ENCODE results near the gene PPP1R15B. TPM values are rescaled to one million over a fixed set of nuclear protein-coding genes. Genes with fewer than 3 reads are reported as not detected.

Gene PPP1R15B
- total RNA-seq (2014; rRNA removed; shearing (Covaris generic)): 24.2 and 41.6 TPM in 2 replicates

GRCh38 chr1:204411451-204412204, at the start of gene PPP1R15B:
Gene PPP1R15B (minus strand): TSS chr1:204411817. CDS start chr1:204411411, 406 bp downstream.
- DNase-seq (ENCODE audit: low read depth): peak; percentile 99

- DNase-seq (ENCODE audit: low read depth): no peak
Observed at GRCh38 chr1:204460346-204460745, 48.7 kb upstream of the PPP1R15B start.

GRCh38 chr1:204459706-204460105, 48.1 kb upstream of the PPP1R15B start:
- no peak for DNase-seq (ENCODE audit: low read depth)

GRCh38 chr1:204457666-204458065, 46.0 kb upstream of the PPP1R15B start:
- no peak for DNase-seq (ENCODE audit: low read depth)

GRCh38 chr1:204456826-204457442, 45.3 kb upstream of the PPP1R15B start:
- DNase-seq (ENCODE audit: low read depth): no peak

- no peak for DNase-seq (ENCODE audit: low read depth)
Observed at GRCh38 chr1:204455831-204456145, 44.2 kb upstream of the PPP1R15B start.

GRCh38 chr1:204455063-204455830, 43.6 kb upstream of the PPP1R15B start:
- no peak for DNase-seq (ENCODE audit: low read depth)

GRCh38 chr1:204454476-204454875, 42.9 kb upstream of the PPP1R15B start:
- DNase-seq (ENCODE audit: low read depth): no peak

GRCh38 chr1:204453141-204453772, 41.6 kb upstream of the PPP1R15B start:
- DNase-seq (ENCODE audit: low read depth): no peak

- DNase-seq (ENCODE audit: low read depth): no peak
Observed at GRCh38 chr1:204451352-204452124, 39.9 kb upstream of the PPP1R15B start.

GRCh38 chr1:204450461-204451257, 39.0 kb upstream of the PPP1R15B start:
- no peak for DNase-seq (ENCODE audit: low read depth)

GRCh38 chr1:204449678-204450280, 38.2 kb upstream of the PPP1R15B start:
- no peak for DNase-seq (ENCODE audit: low read depth)

- peak; percentile 26 for DNase-seq (ENCODE audit: low read depth)
Observed at GRCh38 chr1:204448991-204449677, 37.5 kb upstream of the PPP1R15B start.

- DNase-seq (ENCODE audit: low read depth): peak; percentile 79
Observed at GRCh38 chr1:204448344-204448964, 36.8 kb upstream of the PPP1R15B start.

- no peak for DNase-seq (ENCODE audit: low read depth)
Observed at GRCh38 chr1:204447736-204448135, 36.1 kb upstream of the PPP1R15B start.

GRCh38 chr1:204447190-204447589, 35.6 kb upstream of the PPP1R15B start:
- no peak for DNase-seq (ENCODE audit: low read depth)

GRCh38 chr1:204446413-204447111, 34.9 kb upstream of the PPP1R15B start:
- DNase-seq (ENCODE audit: low read depth): peak; percentile 58

- DNase-seq (ENCODE audit: low read depth): peak; percentile 42
Observed at GRCh38 chr1:204445860-204446412, 34.3 kb upstream of the PPP1R15B start.

Measured in M059J (cell line).